NCI-H748 treated with DMSO at 0.1 percent for 48 hours (cell line): ENCODE results near the gene BDH1.

Source experiments
- DNase-seq: peaks from one replicate; lab custom pipeline; 2025; lab: John Stamatoyannopoulos, UW

Gene BDH1

GRCh38 chr3:197505796-197506548, 49.8 kb downstream of the BDH1 start:
- no peak for DNase-seq

GRCh38 chr3:197504641-197505121, 51.1 kb downstream of the BDH1 start:
- no peak for DNase-seq

- no peak for DNase-seq
Observed at GRCh38 chr3:197504229-197504628, 51.5 kb downstream of the BDH1 start.

- no peak for DNase-seq
Observed at GRCh38 chr3:197503652-197504051, 52.1 kb downstream of the BDH1 start.

- DNase-seq = no peak
Observed at GRCh38 chr3:197501879-197502620, 53.7 kb downstream of the BDH1 start.

GRCh38 chr3:197501496-197501878, 54.3 kb downstream of the BDH1 start:
- no peak for DNase-seq

GRCh38 chr3:197500812-197501211, 55.0 kb downstream of the BDH1 start:
- DNase-seq = no peak

GRCh38 chr3:197499427-197499826, 56.3 kb downstream of the BDH1 start:
- DNase-seq = no peak

GRCh38 chr3:197498499-197499241, 57.1 kb downstream of the BDH1 start:
- no peak for DNase-seq

GRCh38 chr3:197496746-197497125, 59.0 kb downstream of the BDH1 start:
- no peak for DNase-seq

- DNase-seq = no peak
Observed at GRCh38 chr3:197495999-197496745, 59.6 kb downstream of the BDH1 start.

- no peak for DNase-seq
Observed at GRCh38 chr3:197495499-197495898, 60.3 kb downstream of the BDH1 start.

- DNase-seq = no peak
Observed at GRCh38 chr3:197495059-197495455, 60.7 kb downstream of the BDH1 start.

- DNase-seq = no peak
Observed at GRCh38 chr3:197494366-197495058, 61.3 kb downstream of the BDH1 start.

- no peak for DNase-seq
Observed at GRCh38 chr3:197493049-197493448, 62.7 kb downstream of the BDH1 start.

GRCh38 chr3:197491923-197492664, 63.7 kb downstream of the BDH1 start:
- no peak for DNase-seq

GRCh38 chr3:197491478-197491877, 64.3 kb downstream of the BDH1 start:
- no peak for DNase-seq

GRCh38 chr3:197490098-197491058, 65.4 kb downstream of the BDH1 start:
- DNase-seq = no peak

GRCh38 chr3:197487911-197488391, 67.8 kb downstream of the BDH1 start:
- DNase-seq = no peak
